GM18870 (cell line): ENCODE results near the gene COX15.
"Not testable (repeated sequence)": the region's sequence is repeated elsewhere in the genome, so short reads cannot be mapped to it uniquely, and the experiment has no call there.

Experiments
- ATAC-seq: cut with Tn5 transposase; IDR thresholded peaks from one replicate; pipeline ENCODE4 v1.9.1; 2021; ENCODE audit warnings: moderate library complexity; ENCODE audit not compliant: unreplicated experiment

The COX15 gene

GRCh38 chr10:99732033-99732842 is at the start of gene COX15, which contains the start of gene CUTC:
Gene COX15 (minus strand): TSS chr10:99732127. CDS start chr10:99732049, 78 bp downstream.
Gene CUTC (plus strand): TSS chr10:99732234. CDS start chr10:99732349, 115 bp downstream.
- peak; percentile 64 for ATAC-seq

GRCh38 chr10:99779335-99779734 is 47.4 kb upstream of the COX15 start:
- no peak for ATAC-seq

DNA sequence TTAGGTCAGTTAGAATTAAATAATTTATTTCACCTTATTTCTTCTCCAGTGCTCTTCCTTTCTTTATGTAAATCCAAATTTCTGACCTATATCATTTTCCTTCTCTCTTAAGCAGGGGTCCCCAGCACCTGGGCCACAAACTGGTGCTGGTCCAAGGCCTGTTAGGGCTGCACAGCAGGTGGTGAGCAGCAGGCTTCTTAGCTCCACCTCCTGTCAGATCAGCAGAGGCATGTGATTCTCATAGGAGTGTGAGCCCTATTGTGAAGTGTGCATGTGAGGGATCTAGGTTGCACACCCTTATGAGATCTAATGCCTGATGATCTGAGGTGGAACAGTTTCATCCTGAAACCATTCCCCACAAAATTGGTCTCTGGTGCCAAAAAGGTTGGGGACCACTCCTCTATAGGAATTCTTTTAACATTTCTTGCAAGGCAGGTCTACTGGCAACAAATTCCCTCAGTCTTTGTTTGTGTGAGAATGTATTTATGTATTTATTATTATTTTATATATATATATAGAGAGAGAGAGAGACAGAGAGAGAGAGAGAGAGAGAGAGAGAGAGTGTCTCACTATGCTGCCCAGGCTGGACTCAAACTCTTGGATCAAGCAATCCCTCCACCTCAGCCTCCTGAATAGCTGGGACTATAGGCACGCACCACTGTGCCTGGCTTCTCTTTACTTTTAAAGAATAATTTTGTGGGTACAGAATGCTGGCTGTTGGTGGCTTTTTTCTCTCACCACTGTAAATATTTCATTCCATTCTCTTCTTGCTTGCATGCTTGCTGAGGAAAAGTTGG is 46.2 kb upstream of the COX15 start:
- ATAC-seq, result no peak

- no peak for ATAC-seq
Observed at GRCh38 chr10:99775850-99776249, 43.9 kb upstream of the COX15 start.

DNA sequence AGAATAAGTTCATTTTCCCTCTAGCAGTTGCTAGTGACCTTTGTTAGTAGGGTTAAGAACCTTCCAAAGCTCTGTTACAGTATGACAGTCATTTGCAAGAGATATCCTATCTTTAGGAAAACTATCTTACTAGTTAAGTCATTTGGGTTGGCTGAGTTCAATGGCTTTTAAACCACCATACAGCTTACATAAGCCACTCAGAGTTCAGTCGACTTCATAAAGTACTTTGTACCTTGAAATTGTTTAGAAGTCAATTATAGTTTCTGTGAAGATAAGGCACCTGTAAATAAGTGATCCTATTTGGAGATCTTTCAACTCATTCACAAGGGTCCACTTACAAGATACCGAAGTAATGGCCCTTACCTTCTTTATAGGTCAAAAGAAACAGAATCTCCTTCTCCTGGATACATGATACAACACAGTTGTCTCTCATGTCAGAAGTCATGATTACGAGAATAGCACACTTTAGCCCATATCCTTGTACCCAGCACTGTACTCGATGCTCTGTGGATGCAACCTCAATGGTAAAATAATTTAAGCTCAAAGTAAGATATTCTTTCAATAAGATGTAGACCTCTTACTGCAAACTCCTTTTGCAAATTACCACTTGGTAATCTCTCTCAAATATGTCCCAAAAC is 38.6 kb upstream of the COX15 start:
- no peak for ATAC-seq

DNA sequence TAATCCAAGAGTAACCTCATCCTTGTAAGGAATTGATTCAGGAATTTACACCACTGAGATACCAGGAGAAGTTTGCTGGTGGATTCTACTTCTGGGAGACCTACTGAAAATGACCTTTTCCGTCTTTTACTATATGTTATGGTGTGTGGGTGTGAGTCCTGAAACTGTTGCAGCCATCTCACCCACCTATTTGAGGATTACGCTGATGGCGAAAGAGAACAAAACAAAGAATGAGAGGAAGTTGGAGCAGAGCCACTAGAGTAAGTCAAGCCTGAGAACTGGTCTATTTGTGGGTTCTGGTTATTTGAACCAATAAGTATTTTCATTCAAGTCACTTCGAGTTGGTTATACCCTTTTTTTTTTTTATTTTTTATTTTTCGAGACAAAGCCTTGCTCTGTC is 37.8 kb upstream of the COX15 start:
- no peak for ATAC-seq

GRCh38 chr10:99768556-99768955 is 36.6 kb upstream of the COX15 start:
- no peak for ATAC-seq

GRCh38 chr10:99767901-99768300 is 36.0 kb upstream of the COX15 start:
- no peak for ATAC-seq

- ATAC-seq, result peak; percentile 75
Observed at GRCh38 chr10:99766302-99766681, 34.4 kb upstream of the COX15 start.

DNA sequence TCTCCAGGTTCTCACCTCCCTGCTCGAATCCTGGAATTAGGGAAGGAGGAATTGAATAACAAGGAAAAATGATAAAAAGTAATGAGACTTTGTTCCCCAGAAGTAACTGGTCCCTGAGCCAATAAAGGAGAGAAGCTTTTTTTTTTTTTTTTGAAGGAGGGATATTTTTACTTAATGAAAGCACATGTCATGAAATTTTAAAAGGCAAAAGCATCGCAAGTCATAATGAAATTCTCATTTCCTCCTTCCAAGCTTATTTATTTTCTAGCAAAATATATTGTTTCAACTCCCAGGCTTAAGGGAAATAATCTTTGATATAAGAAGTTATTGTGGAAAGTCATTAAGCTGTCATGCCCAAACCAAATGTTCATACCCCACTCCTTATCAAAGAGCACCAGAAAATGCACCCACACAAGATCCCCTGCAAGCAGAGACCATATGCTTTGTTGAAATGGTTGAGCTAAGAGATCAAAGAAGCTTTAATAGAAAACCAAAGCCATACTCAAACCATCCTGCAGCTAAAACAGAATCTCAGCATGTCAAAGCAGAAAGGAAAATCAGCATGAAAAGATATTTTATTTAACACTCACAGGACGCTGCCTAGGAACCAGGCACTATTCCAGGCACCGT is 33.9 kb upstream of the COX15 start:
- ATAC-seq, result peak; percentile 12

- ATAC-seq, result no peak
Observed at GRCh38 chr10:99761365-99761764, 29.4 kb upstream of the COX15 start.

DNA sequence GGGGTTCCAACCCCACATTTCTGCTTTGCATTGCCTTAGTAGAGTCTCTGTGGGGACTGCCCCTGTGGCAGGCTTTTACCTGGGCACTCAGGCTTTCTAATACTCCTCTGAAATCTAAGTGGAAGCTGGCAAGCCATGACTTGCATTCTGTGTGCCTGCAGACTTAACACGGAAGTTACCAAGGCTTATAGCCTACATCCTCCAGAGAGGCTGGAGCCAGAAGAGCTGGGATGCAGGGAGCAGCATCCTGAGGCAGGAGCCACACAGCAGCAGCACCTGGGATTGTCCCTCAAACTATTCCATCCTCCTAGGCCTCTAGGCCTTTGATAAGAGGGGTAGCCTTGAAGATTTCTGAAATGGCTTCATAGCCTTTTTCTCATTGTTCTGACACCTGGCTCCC is 28.4 kb upstream of the COX15 start:
- ATAC-seq, result no peak

DNA sequence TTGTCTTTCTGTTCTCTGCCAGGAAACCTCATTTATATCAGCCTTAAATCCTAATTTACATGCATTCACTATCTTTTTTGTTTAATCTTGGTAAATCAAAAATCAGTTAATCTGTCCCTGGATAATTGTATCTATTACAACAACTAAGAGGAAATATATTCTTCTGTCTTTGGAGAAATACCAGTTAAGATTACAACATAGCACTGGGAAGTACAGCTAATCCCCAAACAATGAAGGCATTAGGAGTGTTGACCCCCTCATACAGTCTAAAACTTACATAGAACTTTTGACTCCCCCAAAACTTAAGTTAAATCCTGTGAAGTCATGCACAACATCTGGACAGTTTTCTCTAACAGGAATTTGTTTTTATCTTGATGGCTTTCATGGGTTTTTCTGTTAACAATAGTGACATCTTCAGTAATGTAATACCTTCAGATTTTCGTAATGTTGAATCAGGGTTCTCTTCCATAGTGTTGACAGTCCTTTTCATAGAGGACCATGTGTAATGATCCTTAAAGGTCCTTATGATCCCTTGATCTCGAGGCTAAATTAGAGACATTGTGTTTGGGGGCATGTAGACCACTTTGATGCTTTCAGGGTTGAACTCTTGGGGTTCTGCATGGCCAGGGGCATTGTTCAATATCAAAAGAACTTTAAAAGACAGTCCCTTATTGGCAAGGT is 26.4 kb upstream of the COX15 start:
- ATAC-seq, result no peak

- no peak for ATAC-seq
Observed at GRCh38 chr10:99756159-99756558, 24.2 kb upstream of the COX15 start.

DNA sequence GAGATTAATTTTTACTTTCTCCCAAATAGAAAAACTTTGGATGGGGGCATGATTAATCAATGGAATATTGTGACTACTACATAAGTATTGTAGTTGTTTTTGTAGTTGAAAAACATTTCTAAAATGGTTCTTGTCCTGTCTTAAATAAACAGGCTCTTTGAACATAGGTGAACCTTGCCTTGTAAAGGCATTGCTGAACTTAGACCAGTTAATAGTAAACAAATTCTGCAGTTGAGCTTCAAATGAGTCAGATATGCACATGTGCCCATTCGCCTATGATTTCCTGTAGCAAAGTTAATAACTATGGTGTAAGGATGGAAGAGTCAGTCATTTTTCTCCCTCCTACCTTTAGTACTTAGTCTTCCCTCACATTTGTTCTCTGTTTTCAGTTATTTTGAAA is 22.7 kb upstream of the COX15 start:
- no peak for ATAC-seq

DNA sequence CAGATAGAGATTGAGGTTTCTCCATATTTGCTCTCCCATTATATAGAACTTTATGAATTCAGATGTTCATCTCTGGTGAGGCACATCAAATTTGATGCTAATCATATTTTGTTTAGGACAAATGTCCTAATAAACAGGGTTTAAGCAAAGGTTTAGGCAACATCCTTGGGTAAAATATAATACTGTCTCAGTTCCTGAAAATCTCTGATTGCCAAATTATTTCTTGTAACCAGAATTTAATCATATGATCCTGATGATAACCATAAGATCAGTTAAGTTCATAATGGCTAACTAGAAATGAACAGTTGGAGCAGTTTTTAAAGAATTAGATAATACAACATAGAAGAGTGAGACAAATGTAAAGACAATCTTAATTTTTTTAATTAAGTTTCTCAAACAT is 18.7 kb upstream of the COX15 start:
- ATAC-seq, result no peak

- ATAC-seq, result no peak
Observed at GRCh38 chr10:99748823-99749451, 17.0 kb upstream of the COX15 start.

DNA sequence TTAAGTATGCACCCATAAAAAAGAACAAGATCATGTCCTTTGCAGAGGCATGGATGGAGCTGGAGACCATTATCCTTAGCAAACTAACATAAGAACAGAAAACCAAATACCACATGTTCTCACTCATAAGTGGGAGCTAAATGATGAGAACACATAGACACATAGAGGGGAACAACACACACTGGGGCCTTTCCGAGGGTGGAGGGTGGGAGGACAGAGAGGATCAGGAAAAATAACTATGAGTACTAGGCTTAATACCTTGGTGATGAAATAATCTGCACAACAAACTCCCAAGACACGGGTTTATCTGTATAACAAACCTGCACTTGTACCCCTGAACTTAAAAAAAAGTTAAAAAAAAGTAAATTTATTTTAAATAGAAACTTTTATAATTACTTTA is 14.2 kb upstream of the COX15 start:
- not testable (repeated sequence) for ATAC-seq

DNA sequence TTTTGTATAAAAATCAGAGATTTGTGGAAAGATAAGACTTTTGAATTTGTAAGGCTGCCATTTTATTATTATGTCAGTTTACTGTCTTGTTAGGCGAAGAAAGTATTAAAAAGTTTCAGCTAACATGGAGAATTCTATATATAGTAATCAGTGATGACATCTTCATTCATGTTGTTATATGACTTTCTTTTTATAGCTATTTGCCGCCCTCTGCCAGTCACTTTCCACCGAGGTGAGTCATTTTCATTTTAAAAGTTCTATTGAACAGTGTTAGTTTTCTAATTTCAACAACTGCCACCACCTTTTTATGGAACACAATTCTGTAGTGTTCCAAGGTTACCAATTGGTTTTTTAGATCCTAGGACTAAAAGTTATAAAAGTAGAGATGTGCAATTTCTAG is 11.9 kb upstream of the COX15 start:
- no peak for ATAC-seq

GRCh38 chr10:99742701-99743100 is 10.8 kb upstream of the COX15 start:
- no peak for ATAC-seq
